Mesenteric fat pad (tissue), 1 donor: ENCODE measurements around the gene ARL5A. TPM values are rescaled to one million over a fixed set of nuclear protein-coding genes. Genes with fewer than 3 reads are reported as not detected.

ENCODE experiments used
- DNase-seq: peaks from one replicate; pipeline ENCODE4 v3.0.0-alpha.2; 2020; ENCODE audit warnings: low spot score
- total RNA-seq: library from RNA; stranded (reverse); fragmentation: NEBNext Ultra II Directional; extraction: Animal tissue kit (Norgen Biotek cat#: 25700); gene quantifications from one replicate; pipeline ENCODE4 v1.2.1, GENCODE V29; 2021
- donor health status: DM: yes; HTN: yes; CAD: no.

ARL5A gene
- total RNA-seq, 1 donor from 2014 or later: 50.6 TPM

- DNase-seq: no peak
Observed at GRCh38 chr2:151841047-151841424, 12.8 kb upstream of the ARL5A start.

- no peak for DNase-seq
Observed at GRCh38 chr2:151840216-151841046, 12.2 kb upstream of the ARL5A start.

GRCh38 chr2:151837926-151838325, 9.7 kb upstream of the ARL5A start:
- DNase-seq: no peak

GRCh38 chr2:151833984-151834383, 5.8 kb upstream of the ARL5A start:
- no peak for DNase-seq

GRCh38 chr2:151830961-151831360, 2.7 kb upstream of the ARL5A start:
- no peak for DNase-seq

GRCh38 chr2:151828890-151829324, 686 bp upstream of the ARL5A start:
- no peak for DNase-seq

GRCh38 chr2:151827564-151828142, 568 bp downstream of the ARL5A start:
- no peak for DNase-seq

- DNase-seq: no peak
Observed at GRCh38 chr2:151826737-151827157, 1.5 kb downstream of the ARL5A start.

- no peak for DNase-seq
Observed at GRCh38 chr2:151824886-151825285, 3.3 kb downstream of the ARL5A start.

- no peak for DNase-seq
Observed at GRCh38 chr2:151823651-151824050, 4.6 kb downstream of the ARL5A start.

- no peak for DNase-seq
Observed at GRCh38 chr2:151819920-151820319, 8.3 kb downstream of the ARL5A start.

- DNase-seq: no peak
Observed at GRCh38 chr2:151817929-151818328, 10.3 kb downstream of the ARL5A start.

GRCh38 chr2:151816843-151817242, 11.4 kb downstream of the ARL5A start:
- no peak for DNase-seq

- no peak for DNase-seq
Observed at GRCh38 chr2:151815821-151816489, 12.3 kb downstream of the ARL5A start.

- DNase-seq: no peak
Observed at GRCh38 chr2:151810489-151810888, 17.7 kb downstream of the ARL5A start.

- DNase-seq: no peak
Observed at GRCh38 chr2:151809073-151809383, 19.2 kb downstream of the ARL5A start.

GRCh38 chr2:151808258-151809072, 19.8 kb downstream of the ARL5A start:
- DNase-seq: no peak

- DNase-seq: no peak
Observed at GRCh38 chr2:151805961-151806360, 22.3 kb downstream of the ARL5A start.

- no peak for DNase-seq
Observed at GRCh38 chr2:151805343-151805742, 22.9 kb downstream of the ARL5A start.

- DNase-seq: no peak
Observed at GRCh38 chr2:151803811-151804210, 24.4 kb downstream of the ARL5A start.

GRCh38 chr2:151802315-151802714, 25.9 kb downstream of the ARL5A start:
- no peak for DNase-seq

GRCh38 chr2:151799886-151800292, 28.3 kb downstream of the ARL5A start:
- no peak for DNase-seq
